ENCODE results near the gene HTRA3.

Gene HTRA3

GRCh38 chr4:8248091-8248490 is 21.5 kb upstream of the HTRA3 start:
- no peak for TF ChIP-seq CTCF (IDR thresholded peaks at IDR 0.05; ENCODE audit: low read depth, low read length)
- H3K4me3 ChIP-seq (replicated peaks in 1 of 2; ENCODE audit: low read depth in 2 of 2, low read length in 2 of 2), result no peak overlapping the region
- peak in 1 of 2 donors; percentile 62 for DNase-seq (ENCODE audit: low read depth in 2 of 2)

GRCh38 chr4:8250227-8250626 is 19.3 kb upstream of the HTRA3 start:
- no peak for DNase-seq (ENCODE audit: low read depth in 2 of 2)
- H3K4me3 ChIP-seq (replicated peaks in 1 of 2; ENCODE audit: low read depth in 2 of 2, low read length in 2 of 2), result no peak overlapping the region
- TF ChIP-seq CTCF (IDR thresholded peaks at IDR 0.05; ENCODE audit: low read depth, low read length), result no peak

- DNase-seq (ENCODE audit: low read depth in 2 of 2), result no peak
- no peak overlapping the region for H3K4me3 ChIP-seq (replicated peaks in 1 of 2; ENCODE audit: low read depth in 2 of 2, low read length in 2 of 2)
- TF ChIP-seq CTCF (IDR thresholded peaks at IDR 0.05; ENCODE audit: low read depth, low read length), result no peak
Observed at GRCh38 chr4:8250637-8251036, 18.9 kb upstream of the HTRA3 start.

GRCh38 chr4:8251110-8251883 is 18.3 kb upstream of the HTRA3 start:
- H3K4me3 ChIP-seq (replicated peaks in 1 of 2; ENCODE audit: low read depth in 2 of 2, low read length in 2 of 2), result no peak overlapping the region
- DNase-seq (ENCODE audit: low read depth in 2 of 2), result no peak
- TF ChIP-seq CTCF (IDR thresholded peaks at IDR 0.05; ENCODE audit: low read depth, low read length), result no peak

- H3K4me3 ChIP-seq (replicated peaks in 1 of 2; ENCODE audit: low read depth in 2 of 2, low read length in 2 of 2), result no peak overlapping the region
- DNase-seq (ENCODE audit: low read depth in 2 of 2), result peak in 1 of 2 donors; percentile 82
- TF ChIP-seq CTCF (IDR thresholded peaks at IDR 0.05; ENCODE audit: low read depth, low read length), result no peak
Observed at GRCh38 chr4:8252301-8253173, 17.0 kb upstream of the HTRA3 start.

GRCh38 chr4:8254076-8254475 is 15.5 kb upstream of the HTRA3 start:
- no peak overlapping the region for H3K4me3 ChIP-seq (replicated peaks in 1 of 2; ENCODE audit: low read depth in 2 of 2, low read length in 2 of 2)
- no peak for DNase-seq (ENCODE audit: low read depth in 2 of 2)
- no peak for TF ChIP-seq CTCF (IDR thresholded peaks at IDR 0.05; ENCODE audit: low read depth, low read length)
